GM19324 (cell line): Measurements from ENCODE around the gene TSNAX.
"Not testable (repeated sequence)": the region's sequence is repeated elsewhere in the genome, so short reads cannot be mapped to it uniquely, and the experiment has no call there.

ENCODE experiments used
- ATAC-seq: cut with Tn5 transposase; IDR thresholded peaks from one replicate; pipeline ENCODE4 v1.9.1; 2021; ENCODE audit warnings: mild to moderate bottlenecking, moderate library complexity; ENCODE audit not compliant: unreplicated experiment, low FRiP score

The TSNAX gene, protein sequence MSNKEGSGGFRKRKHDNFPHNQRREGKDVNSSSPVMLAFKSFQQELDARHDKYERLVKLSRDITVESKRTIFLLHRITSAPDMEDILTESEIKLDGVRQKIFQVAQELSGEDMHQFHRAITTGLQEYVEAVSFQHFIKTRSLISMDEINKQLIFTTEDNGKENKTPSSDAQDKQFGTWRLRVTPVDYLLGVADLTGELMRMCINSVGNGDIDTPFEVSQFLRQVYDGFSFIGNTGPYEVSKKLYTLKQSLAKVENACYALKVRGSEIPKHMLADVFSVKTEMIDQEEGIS

GRCh38 chr1:231528172-231529029 lies at the start of gene TSNAX:
Gene TSNAX (plus strand): TSS chr1:231528669. CDS start chr1:231528811, 142 bp downstream.
- ATAC-seq, result peak; percentile 99

DNA sequence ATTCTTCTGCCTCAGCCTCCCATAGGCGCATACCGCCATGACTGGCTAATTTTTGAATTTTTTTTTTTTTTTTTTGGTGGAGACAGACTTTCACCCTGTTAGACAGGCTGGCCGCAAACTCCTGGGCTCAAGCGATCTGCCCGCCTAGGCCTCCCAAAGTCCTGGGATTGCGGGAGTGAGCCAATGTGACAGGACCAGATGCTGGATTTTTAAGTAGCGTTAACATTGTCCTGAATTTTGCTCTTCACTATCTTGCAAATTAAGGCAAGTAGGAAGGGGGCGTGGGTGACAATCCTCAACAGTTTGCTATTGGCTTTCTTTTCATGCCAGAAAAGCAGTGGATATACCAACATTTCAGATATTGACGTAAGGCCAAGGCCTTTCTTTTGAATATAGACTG lies 49.7 kb upstream of the TSNAX start:
- no peak for ATAC-seq

DNA sequence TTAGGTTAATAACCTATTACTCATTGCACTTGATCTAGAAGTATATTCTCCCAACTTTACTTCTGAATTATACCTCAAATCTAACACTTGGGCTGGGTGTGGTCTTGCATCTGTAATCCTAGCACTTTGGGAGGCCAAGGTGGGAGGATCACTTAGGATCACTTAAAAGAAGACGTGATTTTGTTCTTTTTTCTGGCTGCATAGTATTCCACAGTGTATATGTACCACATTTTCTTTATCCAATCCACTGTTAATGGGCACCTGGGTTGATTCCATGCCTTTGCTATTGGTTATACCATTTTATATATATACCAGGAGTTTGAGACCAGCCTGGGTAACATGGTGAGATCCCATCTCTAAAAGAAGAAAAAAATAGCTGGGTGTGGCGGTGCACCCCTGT lies 48.5 kb upstream of the TSNAX start:
- ATAC-seq, result no peak

DNA sequence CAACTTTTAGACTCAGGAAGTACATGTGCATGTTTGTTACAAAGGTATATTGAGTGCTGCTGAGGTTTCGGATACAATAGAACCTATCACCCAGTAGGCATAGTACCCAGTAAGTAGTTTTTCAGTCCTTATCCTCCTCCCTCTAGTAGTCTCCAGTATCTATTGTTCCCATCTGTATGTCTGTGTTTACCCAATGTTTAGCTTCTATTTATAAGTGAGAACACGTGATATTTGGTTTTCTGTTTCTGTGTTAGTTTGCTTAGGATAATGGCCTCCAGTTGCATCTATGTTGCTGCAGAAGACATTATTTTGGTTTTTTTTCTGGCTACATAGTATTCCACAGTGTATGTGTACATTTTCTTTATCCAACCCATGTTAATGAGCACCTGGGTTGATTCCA lies 47.2 kb upstream of the TSNAX start:
- no peak for ATAC-seq

- ATAC-seq, result no peak
Measured at GRCh38 chr1:231485029-231485784, 43.3 kb upstream of the TSNAX start.

GRCh38 chr1:231487019-231487418 lies 41.5 kb upstream of the TSNAX start:
- no peak for ATAC-seq

- no peak for ATAC-seq
Measured at GRCh38 chr1:231487910-231488309, 40.6 kb upstream of the TSNAX start.

DNA sequence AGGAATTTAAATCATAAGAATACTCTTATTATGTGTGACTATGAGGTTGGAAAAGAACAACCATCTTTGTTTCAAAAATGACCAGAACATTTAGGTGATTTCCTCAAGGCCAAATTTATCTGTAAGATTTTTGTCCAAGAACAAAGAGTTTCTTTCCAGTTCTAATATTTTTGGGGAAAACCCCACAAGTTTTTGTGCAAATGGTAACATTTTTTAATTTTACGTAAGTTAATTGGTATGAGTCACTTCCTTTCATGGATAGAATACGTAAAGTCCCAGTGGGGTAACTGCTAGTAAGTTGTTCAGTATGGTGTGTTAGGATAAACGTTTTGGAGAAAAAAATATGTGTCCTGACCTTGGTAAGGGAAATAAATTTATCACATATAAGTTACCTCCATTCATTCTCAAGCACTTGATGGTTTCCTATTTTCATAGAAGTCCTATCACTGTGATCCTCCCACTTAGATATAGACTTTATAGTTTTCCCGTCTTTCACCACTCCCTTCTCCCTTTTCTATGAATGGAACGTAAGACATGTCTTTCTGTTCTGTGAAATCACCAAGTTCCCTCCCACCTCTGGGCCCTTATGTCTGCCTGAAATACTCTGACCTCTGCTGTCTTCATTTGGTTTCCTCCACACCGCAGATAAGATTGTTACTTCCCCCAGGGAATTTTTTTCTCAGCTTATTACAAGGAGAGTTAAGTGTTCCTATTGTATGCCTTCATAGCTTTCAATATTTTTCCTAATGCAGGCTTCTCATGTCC lies 34.9 kb upstream of the TSNAX start:
- ATAC-seq, result no peak

GRCh38 chr1:231494439-231495110 lies 33.9 kb upstream of the TSNAX start:
- no peak for ATAC-seq

DNA sequence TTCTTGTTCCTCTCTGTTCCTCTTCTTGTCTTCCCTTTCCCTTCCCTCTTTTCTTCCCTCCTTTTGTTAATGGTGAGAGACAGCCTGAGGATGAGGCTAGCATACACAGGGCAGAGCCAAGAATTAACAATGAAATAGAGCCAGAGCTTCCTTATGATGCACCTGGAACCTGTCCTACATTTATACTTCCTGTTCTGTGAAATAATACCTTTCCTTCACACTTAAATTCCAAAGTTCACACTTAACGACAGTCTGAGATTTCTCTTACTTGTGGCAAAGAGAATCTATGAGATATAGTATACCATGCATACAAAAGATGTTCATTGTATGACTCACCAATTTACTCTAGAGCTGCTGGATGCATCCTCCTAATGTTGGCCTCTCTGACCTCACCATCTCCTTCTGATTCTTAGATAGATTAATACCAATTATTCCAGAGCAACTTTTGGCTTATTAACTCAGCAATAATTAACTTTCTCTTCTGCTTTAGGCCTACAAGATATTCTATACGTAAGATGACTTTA lies 30.8 kb upstream of the TSNAX start:
- ATAC-seq, result no peak

GRCh38 chr1:231499148-231499763 lies 29.2 kb upstream of the TSNAX start:
- ATAC-seq, result no peak

GRCh38 chr1:231500666-231501065 lies 27.8 kb upstream of the TSNAX start:
- ATAC-seq, result no peak

- ATAC-seq, result not testable (repeated sequence)
Measured at GRCh38 chr1:231503168-231503567, 25.3 kb upstream of the TSNAX start.

GRCh38 chr1:231507476-231508355 lies 20.8 kb upstream of the TSNAX start:
- peak; percentile 43 for ATAC-seq

GRCh38 chr1:231508497-231508896 lies 20.0 kb upstream of the TSNAX start:
- no peak for ATAC-seq

- ATAC-seq, result no peak
Measured at GRCh38 chr1:231508941-231509340, 19.5 kb upstream of the TSNAX start.

- ATAC-seq, result no peak
Measured at GRCh38 chr1:231512147-231512698, 16.2 kb upstream of the TSNAX start.

DNA sequence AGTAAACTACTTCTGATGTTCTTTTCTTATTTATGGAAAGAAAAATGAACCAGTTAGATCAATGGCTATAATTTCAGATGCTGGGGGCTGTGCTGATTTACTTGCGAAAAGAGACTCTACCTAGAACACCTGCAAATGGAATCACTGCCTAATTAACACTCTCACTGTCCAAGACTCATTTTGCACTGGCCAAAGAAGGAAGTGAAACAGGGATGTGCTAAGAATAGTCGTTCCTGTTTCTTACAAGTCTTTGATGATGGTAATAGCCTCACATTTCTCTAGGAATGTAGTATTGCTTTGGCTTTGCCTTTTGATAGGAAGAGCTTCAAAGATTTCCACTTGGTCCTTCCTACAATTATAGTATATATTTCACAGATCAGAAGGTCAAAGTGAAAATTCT lies 12.7 kb upstream of the TSNAX start:
- ATAC-seq, result no peak
